HTERT RPE-1 (cell line): ENCODE results near the gene CBX3.
"Not testable (repeated sequence)": the region's sequence is repeated elsewhere in the genome, so short reads cannot be mapped to it uniquely, and the experiment has no call there.

Experiments
- in situ Hi-C: fragments of 300-500 bp; cut with MboI; formaldehyde crosslinking; loops from 4 replicates; pipeline ENCODE4 v1.14.3; 2020; ENCODE audit warnings: low sequenced_read_pairs

Gene CBX3

DNA sequence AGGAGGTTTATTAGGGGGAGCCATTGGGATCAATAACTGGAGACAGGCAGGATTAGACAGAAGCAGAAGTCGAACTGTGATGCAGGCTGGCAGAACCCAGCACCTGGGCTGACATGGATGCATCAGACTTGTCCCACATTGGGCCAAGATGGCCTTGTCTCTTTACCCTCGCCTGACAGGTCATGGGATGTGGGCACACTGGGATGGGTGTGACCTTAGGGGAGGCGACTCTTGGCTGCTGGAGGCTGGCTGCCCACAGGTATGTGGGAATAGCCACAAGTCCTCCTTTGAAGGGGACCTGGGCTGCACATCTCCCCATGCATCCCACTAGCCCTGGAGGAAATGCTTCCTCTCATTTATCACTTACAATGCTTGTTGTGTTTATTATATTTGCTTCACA, 32.3 kb upstream of the CBX3 start:
- in situ Hi-C loops: no loop called here

DNA sequence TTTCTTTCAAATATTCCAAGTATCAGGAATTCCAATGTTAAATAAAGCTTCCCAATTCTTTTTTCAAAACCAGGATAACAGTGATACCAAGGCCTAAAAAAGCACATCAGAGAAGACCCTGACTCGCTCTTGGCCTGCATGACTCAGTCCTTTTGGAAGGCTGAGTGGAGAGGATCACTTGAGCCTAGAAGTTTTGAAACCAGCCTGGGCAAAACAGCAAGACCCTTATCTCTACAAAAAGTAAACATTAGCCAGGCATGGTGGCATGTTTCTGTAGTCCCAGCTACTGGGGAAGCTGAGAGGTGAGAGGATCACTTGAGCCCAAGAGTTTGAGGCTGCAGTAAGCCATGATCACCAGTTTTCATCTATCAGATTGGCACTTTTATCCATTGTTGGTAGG, 30.9 kb upstream of the CBX3 start:
- in situ Hi-C loops: no loop called here

DNA sequence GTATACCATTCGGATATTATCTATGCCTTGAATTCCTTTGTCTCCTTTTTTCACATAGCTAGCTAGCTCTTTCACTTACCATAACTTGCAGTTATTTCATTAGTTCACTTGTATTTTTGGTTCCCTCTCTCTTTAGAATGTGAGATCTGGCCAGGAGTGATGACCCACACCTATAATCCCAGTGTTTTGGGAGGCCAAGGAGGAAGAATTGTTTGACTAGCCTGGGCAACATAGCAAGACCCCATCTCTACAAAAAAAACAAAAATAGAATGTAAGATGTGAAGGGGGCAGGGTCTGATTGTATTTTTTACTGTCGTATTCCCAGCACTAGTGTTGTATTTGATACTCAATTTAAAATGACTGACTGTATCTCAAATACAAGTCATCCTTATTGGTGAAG, 29.9 kb upstream of the CBX3 start:
- in situ Hi-C loops: no loop called here

DNA sequence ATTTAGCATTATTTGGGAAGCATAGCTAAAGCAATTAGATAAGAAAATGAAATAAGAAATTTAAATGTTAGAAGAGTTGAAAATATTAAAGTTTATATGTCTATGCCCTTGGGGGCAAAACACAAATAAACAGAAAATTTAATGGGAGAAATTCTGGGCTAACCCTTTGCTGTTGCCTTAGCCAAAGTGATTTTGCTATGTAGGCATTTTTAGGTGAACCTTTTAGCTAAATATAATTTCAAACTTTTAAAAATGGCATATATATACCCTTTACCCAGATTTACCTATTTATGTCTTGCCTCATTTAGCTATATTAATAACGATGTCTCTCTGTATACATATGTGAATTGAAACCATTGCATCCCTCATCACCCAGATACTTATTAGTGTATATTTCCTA, 29.5 kb upstream of the CBX3 start:
- in situ Hi-C loops: no loop called here

DNA sequence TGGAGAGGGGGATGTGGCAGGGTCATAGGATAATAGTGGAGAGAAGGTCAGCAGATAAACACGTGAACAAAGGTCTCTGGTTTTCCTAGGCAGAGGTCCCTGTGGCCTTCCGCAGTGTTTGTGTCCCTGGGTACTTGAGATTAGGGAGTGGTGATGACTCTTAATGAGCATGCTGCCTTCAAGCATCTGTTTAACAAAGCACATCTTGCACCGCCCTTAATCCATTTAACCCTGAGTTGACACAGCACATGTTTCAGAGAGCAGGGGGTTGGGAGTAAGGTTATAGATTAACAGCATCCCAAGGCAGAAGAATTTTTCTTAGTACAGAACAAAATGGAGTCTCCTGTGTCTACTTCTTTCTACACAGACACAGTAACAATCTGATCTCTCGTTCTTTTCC, 25.6 kb upstream of the CBX3 start:
- in situ Hi-C loops: not testable (repeated sequence)

DNA sequence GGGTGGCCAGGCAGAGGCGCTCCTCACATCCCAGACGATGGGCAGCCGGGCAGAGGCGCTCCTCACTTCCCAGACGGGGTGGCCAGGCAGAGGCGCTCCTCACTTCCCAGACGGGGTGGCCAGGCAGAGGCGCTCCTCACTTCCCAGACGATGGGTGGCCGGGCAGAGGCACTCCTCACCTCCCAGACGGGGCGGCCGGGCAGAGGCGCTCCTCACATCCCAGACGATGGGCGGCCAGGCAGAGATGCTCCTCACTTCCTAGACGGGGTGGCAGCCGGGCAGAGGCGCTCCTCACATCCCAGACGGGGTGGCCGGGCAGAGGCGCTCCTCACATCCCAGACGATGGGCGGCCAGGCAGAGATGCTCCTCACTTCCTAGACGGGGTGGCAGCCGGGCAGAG, 24.8 kb upstream of the CBX3 start:
- in situ Hi-C loops: not testable (repeated sequence)

DNA sequence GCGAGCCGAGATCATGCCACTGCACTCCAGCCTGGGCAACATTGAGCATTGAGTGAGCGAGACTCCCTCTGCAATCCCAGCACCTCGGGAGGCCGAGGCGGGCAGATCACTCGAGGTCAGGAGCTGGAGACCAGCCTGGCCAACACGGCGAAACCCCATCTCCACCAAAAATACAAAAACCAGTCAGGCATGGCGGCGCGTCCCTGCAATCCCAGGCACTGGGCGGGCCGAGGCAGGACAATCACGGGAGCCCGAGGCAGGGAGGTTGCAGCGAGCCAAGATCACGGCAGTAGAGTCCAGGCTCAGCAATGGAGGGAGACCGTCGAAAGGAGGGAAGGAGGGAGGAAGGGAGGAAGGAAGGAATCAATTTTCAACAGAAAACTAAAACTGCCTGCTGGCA, 24.3 kb upstream of the CBX3 start:
- in situ Hi-C loops: not testable (repeated sequence)

DNA sequence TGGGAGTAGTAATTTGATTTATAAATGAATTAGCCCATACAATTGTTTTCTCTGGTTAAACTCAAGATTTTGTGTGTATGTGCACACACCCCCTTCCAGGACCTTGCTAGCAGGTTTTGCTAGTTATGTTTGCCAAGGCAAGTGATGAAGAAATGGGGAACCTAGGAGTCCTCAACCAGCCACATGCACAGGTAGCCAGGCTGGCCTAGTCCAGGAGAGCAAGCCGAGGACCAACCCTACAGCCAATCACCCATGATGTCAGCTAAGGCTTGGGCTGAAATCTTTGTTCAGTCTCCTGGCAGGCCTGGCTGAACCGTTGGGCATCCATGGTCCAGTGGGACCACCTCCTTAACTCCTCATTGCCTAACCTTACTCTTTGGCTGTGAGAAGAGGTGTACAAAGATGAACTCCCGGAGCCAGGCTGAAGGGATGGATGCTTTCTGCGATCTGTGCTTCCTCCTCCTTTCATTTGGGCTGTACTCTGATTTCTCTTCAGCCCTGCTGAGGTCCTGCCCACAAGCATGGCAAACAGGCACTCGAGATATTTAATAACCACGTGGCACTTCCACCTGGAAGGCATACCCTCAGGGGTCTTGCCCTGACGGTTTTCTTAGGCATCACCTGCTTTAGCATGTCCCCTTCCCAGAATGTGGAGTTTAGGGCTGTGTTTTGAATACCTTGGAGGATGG, 23.1 kb upstream of the CBX3 start:
- in situ Hi-C loops: no loop called here

DNA sequence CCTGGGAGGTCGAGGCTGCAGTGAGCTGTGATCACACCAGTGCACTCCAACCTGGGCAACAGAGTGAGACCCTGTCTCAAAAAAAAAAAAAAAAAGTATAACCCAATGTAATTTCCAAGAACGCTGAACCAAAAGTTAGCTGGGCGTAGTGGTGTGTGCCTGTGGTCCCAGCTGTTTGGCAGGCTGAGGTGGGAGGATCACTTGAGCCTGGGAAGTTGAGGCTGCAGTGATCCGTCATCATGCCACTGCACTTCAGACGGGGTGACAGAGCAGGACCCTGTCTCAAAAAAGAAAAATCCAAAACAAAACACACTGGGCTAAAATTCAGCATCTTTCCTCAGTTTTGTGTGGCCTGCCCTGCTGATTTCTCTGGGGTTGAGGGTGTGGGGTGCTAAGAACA, 22.1 kb upstream of the CBX3 start:
- in situ Hi-C loops: no loop called here

DNA sequence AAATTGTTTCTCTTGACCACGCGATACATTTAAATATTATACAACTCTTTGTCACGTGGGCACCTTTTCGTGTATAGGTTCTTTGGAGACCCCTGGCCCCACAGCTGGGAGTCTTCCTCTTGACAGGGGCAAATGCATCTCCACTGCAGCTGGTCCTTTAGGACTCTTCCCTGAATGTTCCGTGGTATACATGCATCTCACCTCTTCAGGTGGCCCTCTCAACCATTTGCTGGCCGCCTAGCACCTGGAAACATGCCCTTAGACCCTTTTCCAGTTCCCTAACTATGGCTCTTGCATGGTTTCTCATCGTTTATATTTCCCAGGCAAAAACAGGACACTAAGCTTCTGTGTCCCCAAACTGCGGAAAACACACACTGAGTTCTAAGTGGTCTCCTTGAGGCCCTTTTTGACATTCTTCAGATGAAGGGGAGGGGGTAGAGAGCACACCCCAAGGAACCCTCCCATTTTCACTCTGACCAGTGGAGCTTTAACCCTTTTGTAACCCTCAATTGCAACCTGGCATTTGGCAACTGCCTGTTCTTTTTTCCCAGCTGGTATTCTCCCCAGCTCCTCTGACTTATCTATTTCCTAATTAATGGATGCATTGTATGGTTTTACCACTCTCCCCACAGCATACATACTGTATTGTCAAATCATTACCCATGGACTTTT, 21.6 kb upstream of the CBX3 start:
- in situ Hi-C loops: no loop called here

DNA sequence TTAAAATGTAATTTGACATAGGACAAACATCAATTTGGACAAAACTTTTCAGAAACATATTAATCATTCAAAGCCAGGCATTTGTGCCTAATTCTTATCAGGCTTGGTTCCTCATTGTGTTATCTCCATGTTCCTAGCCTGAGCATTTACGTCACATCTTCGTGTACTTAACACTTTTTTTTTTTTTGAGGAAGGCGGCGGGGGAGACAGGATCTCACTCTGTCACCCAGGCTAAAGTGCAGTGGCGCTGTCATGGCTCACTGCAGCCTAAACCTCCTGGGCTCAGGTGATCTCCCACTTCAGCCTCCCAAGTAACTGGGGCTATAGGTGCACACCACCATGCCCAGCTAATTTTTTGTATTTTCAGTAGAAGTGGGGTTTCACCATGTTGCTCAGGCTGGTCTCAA, 20.8 kb upstream of the CBX3 start:
- in situ Hi-C loops: no loop called here

DNA sequence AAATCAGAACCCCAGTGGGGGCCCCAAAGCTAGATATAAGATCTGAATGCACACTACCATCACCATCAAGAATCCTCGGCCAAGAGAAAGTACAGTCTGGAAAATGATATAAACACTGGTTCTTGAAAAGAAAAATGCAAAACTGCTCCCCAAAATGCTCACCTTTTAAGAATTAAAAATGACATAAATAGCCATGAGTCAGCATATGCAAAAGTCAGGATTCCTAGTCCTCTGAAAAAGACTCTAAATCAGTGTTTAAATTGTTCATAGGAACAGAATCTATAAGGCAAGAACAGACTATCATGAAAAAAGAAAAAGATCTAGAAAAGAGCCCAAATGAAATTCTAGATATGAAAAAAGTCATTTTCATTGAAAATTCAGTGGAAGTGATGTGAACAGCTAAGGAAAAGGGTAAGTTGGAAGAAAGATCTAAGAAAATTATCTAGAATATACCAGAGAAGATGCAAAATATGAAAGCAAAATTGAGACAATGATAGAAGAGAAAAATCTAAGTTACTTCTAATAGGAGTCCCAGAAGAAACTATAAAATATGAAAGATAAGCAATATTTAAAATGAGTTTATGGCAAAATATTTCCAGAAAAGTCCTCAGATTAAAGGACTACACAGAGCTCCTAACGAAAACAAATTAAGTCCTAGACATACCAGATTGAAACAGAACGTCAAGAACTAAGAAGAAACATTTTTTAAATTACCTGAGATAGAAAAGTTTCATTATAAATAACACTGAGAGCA, 19.9 kb upstream of the CBX3 start:
- in situ Hi-C loops: no loop called here

DNA sequence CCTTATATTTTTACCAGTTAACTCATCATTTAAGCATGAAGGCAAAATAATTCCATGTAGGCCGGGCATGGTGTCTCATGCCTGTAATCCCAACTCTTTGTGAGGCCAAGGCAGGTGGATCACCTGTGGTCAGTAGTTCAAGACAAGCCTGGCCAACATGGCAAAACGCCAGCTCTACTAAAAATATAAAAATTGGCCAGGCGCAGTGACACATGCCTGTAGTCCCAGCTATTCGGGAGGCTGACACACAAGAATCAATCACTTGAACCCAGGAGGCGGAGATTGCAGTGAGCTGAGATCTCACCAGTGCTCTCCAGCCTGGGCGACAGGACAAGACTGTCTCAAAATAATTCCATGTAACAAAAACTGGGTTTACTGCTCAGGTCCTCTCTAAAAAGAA, 19.3 kb upstream of the CBX3 start:
- in situ Hi-C loops: no loop called here

DNA sequence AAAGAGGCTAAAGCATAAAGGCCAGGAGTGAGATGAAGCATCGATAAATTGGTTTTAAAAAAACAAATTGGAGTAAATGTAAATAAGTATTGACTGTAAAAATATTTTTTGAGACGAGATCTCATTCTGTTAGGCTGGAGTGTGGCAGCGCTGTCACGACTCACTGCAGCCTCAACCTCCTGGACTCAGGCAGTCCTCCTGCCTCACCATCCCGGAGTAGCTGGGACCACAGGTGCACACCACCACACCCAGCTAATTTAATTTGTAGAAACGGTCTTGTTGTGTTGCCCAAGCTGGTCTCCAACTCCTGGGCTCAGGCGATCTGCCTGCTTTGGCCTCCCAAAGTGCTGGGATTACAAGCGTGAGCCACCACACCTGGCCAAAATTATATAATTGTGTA, 18.8 kb upstream of the CBX3 start:
- in situ Hi-C loops: no loop called here

DNA sequence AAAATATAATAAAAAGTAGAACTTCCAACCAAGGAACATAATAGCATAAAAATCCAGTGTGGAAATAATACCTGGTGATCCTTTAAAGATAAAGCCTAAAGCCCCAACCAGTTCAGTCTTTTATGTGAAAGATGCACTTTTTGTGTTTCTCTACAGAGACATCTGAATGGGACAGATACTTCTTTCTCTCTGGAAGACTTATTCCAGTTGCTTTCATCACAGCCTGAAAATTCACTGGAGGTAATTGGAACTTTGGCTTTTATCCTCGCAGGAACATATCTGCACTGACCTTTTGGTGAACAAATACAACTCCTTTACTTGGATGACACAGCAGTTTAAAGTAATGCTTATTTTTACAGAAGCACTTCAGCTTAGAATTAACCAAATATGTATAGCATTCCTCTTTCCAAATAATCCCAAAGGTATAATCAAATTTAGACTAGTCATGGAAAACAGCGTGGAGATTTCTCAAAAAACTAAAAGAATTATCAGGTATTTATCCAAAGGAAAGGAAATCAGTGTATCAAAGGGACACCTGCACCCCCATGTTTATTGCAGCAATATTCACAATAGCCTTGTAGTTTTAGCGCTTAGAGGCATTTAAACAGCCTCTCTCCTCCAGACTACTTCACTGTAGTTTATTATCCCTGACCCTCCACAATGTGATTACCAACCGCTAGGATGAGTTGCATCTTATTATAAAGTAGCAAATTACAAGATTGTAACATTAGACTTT, 17.8 kb upstream of the CBX3 start:
- in situ Hi-C loops: no loop called here

DNA sequence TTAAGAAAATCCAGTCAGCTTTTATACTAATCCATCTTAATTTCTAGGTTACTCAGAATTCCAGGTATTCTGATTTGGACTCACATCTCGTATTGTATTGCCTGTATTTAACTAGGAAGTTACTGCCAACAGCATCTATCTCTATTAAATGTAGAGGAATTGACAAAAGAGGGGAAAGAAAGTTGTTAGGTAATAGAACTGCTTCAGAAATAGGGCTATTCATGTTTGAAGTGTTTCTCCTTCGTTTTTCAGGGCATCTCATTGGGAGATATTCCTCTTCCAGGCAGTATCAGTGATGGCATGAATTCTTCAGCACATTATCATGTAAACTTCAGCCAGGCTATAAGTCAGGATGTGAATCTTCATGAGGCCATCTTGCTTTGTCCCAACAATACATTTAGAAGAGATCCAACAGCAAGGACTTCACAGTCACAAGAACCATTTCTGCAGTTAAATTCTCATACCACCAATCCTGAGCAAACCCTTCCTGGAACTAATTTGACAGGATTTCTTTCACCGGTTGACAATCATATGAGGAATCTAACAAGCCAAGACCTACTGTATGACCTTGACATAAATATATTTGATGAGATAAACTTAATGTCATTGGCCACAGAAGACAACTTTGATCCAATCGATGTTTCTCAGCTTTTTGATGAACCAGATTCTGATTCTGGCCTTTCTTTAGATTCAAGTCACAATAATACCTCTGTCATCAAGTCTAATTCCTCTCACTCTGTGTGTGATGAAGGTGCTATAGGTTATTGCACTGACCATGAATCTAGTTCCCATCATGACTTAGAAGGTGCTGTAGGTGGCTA, 17.1 kb upstream of the CBX3 start:
- in situ Hi-C loops: not testable (repeated sequence)

DNA sequence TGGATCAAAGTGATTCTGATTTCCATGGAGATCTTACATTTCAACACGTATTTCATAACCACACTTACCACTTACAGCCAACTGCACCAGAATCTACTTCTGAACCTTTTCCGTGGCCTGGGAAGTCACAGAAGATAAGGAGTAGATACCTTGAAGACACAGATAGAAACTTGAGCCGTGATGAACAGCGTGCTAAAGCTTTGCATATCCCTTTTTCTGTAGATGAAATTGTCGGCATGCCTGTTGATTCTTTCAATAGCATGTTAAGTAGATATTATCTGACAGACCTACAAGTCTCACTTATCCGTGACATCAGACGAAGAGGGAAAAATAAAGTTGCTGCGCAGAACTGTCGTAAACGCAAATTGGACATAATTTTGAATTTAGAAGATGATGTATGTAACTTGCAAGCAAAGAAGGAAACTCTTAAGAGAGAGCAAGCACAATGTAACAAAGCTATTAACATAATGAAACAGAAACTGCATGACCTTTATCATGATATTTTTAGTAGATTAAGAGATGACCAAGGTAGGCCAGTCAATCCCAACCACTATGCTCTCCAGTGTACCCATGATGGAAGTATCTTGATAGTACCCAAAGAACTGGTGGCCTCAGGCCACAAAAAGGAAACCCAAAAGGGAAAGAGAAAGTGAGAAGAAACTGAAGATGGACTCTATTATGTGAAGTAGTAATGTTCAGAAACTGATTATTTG, 16.3 kb upstream of the CBX3 start:
- in situ Hi-C loops: no loop called here

DNA sequence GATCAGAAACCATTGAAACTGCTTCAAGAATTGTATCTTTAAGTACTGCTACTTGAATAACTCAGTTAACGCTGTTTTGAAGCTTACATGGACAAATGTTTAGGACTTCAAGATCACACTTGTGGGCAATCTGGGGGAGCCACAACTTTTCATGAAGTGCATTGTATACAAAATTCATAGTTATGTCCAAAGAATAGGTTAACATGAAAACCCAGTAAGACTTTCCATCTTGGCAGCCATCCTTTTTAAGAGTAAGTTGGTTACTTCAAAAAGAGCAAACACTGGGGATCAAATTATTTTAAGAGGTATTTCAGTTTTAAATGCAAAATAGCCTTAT, 15.7 kb upstream of the CBX3 start:
- in situ Hi-C loops: no loop called here

DNA sequence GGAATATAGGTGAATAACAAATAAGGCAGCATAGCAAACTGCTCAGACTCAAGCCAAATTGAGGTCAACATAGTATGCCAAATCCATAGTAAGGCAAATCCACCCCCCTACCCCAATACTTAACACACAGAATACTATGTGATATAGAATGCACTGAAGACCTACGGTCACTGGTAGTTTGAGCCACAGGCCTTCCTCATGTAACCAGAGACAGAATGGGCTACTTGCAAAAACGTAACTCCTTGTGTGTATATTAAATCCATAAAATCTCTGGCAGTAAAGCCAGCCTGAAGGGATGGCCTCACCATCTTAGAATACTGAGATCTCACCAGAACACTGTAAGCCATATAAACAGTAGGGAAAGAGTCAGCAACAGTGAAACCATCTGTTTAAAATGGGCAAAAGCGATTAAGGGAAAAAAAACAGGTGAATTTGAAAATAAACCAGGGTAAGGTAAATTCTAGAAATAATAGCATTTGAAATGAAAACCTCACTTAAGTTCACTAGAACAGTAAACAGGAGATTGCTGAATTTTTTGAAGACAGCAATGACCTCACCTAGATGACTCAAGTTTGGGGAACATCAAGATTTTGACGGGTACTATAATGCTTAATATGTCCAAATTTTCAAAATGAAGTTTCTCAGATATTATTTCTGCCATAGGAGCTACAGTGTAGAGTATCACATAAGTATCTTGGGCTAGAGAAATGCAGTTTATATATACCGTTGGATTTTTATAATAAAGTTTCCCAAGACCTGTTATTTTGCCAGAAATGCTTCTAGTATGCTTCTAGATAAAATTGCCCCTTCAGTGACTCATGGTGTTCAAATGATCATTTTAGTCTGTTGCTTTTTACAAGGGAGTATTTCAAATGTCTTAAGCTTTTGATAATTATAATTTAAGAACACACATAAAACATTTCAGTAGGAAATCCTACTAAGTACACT, 14.9 kb upstream of the CBX3 start:
- in situ Hi-C loops: no loop called here
